Smooth muscle cell (in vitro differentiated cells): ENCODE measurements around the gene PYDC2. TPM values are rescaled to one million over a fixed set of nuclear protein-coding genes. Genes with fewer than 3 reads are reported as not detected.

ENCODE experiments used
- DNase-seq: peaks from one replicate; lab custom pipeline; 2025; ENCODE audit not compliant: unreplicated experiment; lab: John Stamatoyannopoulos, UW
- H2AFZ ChIP-seq: fragments of 200-600 bp; sonication (generic); 2 replicates; pipeline ENCODE4 v1.6.0; 2016; ENCODE audit warnings: antibody characterized with exemption, low read depth, mild to moderate bottlenecking
- H3F3A ChIP-seq: fragments of 200-600 bp; sonication (generic); 2 replicates; pipeline ENCODE4 v1.6.0; 2017; ENCODE audit warnings: antibody characterized with exemption, low read depth
- H3K27ac ChIP-seq: fragments of 200-600 bp; sonication (generic); 2 replicates; pipeline ENCODE4 v1.5.1; 2016; ENCODE audit warnings: low read depth, mild to moderate bottlenecking
- H3K27me3 ChIP-seq: fragments of 200-600 bp; sonication (generic); 2 replicates; pipeline ENCODE4 v1.6.1; 2016; ENCODE audit warnings: low read depth, mild to moderate bottlenecking
- H3K36me3 ChIP-seq: fragments of 200-600 bp; sonication (generic); 2 replicates; pipeline ENCODE4 v1.5.1; 2016; ENCODE audit warnings: low read depth
- H3K4me1 ChIP-seq: fragments of 200-600 bp; sonication (generic); 2 replicates; pipeline ENCODE4 v1.5.1; 2016; ENCODE audit warnings: low read depth
- H3K4me2 ChIP-seq: fragments of 200-600 bp; sonication (generic); 2 replicates; pipeline ENCODE4 v1.6.0; 2016; ENCODE audit warnings: mild to moderate bottlenecking
- H3K4me3 ChIP-seq: fragments of 200-600 bp; sonication (generic); 2 replicates; pipeline ENCODE4 v1.5.1; 2016; ENCODE audit warnings: mild to moderate bottlenecking
- H3K79me2 ChIP-seq: fragments of 200-600 bp; sonication (generic); 2 replicates; pipeline ENCODE4 v1.6.0; 2016; ENCODE audit warnings: low read depth, mild to moderate bottlenecking
- H3K9ac ChIP-seq: fragments of 200-600 bp; sonication (generic); 2 replicates; pipeline ENCODE4 v1.6.0; 2016; ENCODE audit warnings: low read depth
- H3K9me3 ChIP-seq: fragments of 200-600 bp; sonication (generic); replicated peaks from 2 replicates; pipeline ENCODE4 v1.5.1; 2016; ENCODE audit warnings: low read depth
- H4K20me1 ChIP-seq: fragments of 200-600 bp; sonication (generic); 2 replicates; pipeline ENCODE4 v1.6.0; 2016; ENCODE audit warnings: low read depth
- WGBS: methylation state at CpG from one replicate; pipeline ENCODE4 v1.1.7; 2016; ENCODE audit warnings: low lambda C conversion rate; 5-methylcytosine and 5-hydroxymethylcytosine counted together
- polyA plus RNA-seq: library from polyadenylated mRNA; unstranded; fragments of >200 nt; fragmentation: Nextera tagmentation; extraction: Ambion mirVana; gene quantifications from 2 replicates; pipeline ENCODE4 v1.2.1, GENCODE V29; 2016
- total RNA-seq: library from RNA; depleted of rRNA; stranded (reverse); fragments of >200 nt; gene quantifications from 2 replicates; pipeline ENCODE4 v1.2.3, GENCODE V29; 2014
- TF ChIP-seq, protein P1 (sequence below): fragments of 200-600 bp; sonication (generic); IDR thresholded peaks from 2 replicates; pipeline ENCODE4 v1.5.1; 2017; ENCODE audit warnings: borderline replicate concordance, mild to moderate bottlenecking, antibody characterized with exemption; ENCODE audit not compliant: insufficient read depth, poor library complexity, severe bottlenecking

Gene PYDC2
- total and polyA plus RNA-seq, 2 experiments from 2014 or later = not detected

DNA sequence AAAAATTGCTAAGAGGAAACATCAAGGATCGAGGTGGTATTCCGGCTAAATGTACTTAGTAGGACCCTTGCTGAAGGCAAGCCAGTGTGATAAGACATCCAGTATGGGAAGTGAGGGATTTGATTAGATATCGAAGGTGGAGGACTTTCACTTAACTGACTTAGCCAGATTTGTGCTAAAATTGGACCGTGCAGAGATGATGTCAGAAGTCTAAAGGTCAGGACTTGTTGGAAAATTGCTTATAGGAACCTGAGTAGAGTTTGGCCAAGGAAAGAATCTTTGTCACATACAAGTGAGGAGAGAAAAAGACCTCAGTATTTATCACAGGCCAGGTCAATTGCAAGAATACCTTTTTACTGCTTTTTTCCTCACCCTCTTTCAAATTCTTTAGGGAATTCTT lies 30.9 kb upstream of the PYDC2 start:
- Histone ChIP-seq H2AFZ (no peak overlapping the region), H3K4me1 (no peaks in the 10 kb centered on the region), H3K4me3 (no peak overlapping the region), H3K27me3 (no peaks in the 10 kb centered on the region), H3K4me2 (no peak overlapping the region), H3K27ac (no peak overlapping the region), H3K79me2 (no peaks in the 10 kb centered on the region), H3K9ac (no peak overlapping the region), H3F3A (no peaks in the 10 kb centered on the region), H3K9me3 (no peaks in the 10 kb centered on the region), H4K20me1 (no peaks in the 10 kb centered on the region), H3K36me3 (no peaks in the 10 kb centered on the region)
- WGBS = 78% methylated on average over 4 of the region's 4 CpGs
- TF ChIP-seq, protein P1, sequence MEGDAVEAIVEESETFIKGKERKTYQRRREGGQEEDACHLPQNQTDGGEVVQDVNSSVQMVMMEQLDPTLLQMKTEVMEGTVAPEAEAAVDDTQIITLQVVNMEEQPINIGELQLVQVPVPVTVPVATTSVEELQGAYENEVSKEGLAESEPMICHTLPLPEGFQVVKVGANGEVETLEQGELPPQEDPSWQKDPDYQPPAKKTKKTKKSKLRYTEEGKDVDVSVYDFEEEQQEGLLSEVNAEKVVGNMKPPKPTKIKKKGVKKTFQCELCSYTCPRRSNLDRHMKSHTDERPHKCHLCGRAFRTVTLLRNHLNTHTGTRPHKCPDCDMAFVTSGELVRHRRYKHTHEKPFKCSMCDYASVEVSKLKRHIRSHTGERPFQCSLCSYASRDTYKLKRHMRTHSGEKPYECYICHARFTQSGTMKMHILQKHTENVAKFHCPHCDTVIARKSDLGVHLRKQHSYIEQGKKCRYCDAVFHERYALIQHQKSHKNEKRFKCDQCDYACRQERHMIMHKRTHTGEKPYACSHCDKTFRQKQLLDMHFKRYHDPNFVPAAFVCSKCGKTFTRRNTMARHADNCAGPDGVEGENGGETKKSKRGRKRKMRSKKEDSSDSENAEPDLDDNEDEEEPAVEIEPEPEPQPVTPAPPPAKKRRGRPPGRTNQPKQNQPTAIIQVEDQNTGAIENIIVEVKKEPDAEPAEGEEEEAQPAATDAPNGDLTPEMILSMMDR = no peak
- DNase-seq = no peak

DNA sequence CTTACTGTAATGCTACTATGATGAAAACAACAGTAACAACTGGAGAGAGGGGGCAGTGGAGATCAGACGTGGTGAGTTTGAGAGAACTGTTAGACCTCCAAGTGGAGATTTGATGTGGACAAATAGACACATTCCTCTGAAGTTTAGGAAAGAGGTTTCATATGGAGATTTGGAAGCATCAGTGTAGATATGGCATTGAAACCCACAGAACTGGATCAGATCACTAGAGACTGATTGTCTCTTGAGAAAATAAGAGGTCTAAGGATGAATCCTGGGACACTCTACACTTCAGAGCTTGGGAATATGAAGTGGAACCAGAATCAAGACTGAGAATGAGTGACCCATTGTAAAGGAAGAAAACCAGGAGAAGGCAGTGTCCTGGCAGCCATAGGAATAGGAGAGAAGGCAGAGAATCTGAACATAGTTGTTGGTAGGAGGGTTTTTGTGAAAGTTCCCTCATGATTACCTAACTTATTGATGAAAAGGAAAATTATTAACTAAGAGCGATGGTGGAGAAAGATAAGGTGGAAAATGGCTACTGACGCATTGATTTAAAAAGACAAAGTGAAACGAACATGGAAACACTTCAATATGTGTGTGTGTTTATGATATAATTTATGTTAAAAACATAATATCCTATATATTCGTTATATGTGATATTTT lies 29.7 kb upstream of the PYDC2 start:
- DNase-seq = no peak
- H2AFZ ChIP-seq = no peak overlapping the region
- H3K4me1 ChIP-seq = no peaks in the 10 kb centered on the region
- H3K27me3 ChIP-seq = no peaks in the 10 kb centered on the region
- no peak overlapping the region for H3K27ac ChIP-seq
- no peaks in the 10 kb centered on the region for H4K20me1 ChIP-seq
- no peak overlapping the region for H3K9ac ChIP-seq
- TF ChIP-seq, protein P1 = no peak
- no peaks in the 10 kb centered on the region for H3K36me3 ChIP-seq
- H3F3A ChIP-seq = no peaks in the 10 kb centered on the region
- no peak overlapping the region for H3K4me2 ChIP-seq
- H3K79me2 ChIP-seq = no peaks in the 10 kb centered on the region
- 91% methylated on average over 5 of the region's 5 CpGs for WGBS
- H3K9me3 ChIP-seq = no peaks in the 10 kb centered on the region
- H3K4me3 ChIP-seq = no peak overlapping the region

DNA sequence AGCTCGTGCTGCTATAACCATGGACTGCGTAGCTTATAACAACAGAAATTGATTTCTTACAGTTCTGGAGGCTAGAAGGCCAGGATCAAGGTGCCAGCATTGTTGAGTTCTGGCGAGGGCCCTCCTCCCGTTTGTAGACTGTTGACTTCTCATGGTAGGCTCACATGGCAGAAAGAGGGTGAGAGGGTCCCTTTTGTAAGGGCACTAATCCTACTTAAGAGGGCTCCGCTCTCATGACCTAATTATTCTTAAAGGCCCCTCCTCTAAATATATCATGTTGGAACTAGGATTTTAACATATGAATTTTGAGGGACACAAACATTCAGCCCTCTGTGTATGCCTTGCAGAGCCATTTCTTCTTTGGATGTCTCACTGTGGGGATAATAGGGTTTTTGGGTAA lies 28.8 kb upstream of the PYDC2 start:
- WGBS = 97% methylated on average over 5 of the region's 5 CpGs
- no peak for DNase-seq
- TF ChIP-seq, protein P1 = no peak

DNA sequence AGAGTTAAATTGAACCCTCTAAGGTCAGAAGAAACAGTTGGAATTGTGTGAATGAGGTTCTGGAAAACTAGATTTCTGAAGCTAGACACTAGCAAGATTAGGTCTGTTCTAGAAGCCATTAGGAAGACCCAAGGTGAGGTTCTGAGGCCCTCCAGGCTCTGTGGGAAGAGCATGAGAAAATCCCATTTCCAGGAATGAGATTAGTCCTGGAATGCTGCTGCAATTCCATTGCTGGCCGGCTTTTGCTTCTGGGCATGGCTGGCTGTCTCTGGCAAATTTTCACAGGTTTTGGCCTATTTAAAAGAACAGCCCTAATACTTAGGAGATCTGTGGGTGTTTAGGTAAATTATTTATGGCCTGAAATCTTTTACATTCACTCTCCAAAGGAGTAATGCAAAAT lies 26.9 kb upstream of the PYDC2 start:
- Histone ChIP-seq H3K27me3 (no peaks in the 10 kb centered on the region), H3K4me3 (no peak overlapping the region), H3F3A (no peaks in the 10 kb centered on the region), H4K20me1 (no peaks in the 10 kb centered on the region), H3K9me3 (no peaks in the 10 kb centered on the region), H3K79me2 (no peaks in the 10 kb centered on the region), H3K27ac (no peak overlapping the region), H3K9ac (no peak overlapping the region), H2AFZ (no peak overlapping the region), H3K4me1 (no peaks in the 10 kb centered on the region), H3K4me2 (no peak overlapping the region), H3K36me3 (no peaks in the 10 kb centered on the region)
- 18% methylated on average over 1 of the region's 1 CpG for WGBS
- DNase-seq = no peak
- TF ChIP-seq, protein P1 = no peak

More for the DNA sequence above, 28.8 kb upstream of the PYDC2 start:
- H3K79me2 ChIP-seq = no peaks in the 10 kb centered on the region
- H3K27ac ChIP-seq = no peak overlapping the region
- no peak overlapping the region for H3K4me3 ChIP-seq
- H3K9ac ChIP-seq = no peak overlapping the region
- H3K4me1 ChIP-seq = no peaks in the 10 kb centered on the region
- no peaks in the 10 kb centered on the region for H3K9me3 ChIP-seq
- no peaks in the 10 kb centered on the region for H3K27me3 ChIP-seq
- H3K36me3 ChIP-seq = no peaks in the 10 kb centered on the region
- H3F3A ChIP-seq = no peaks in the 10 kb centered on the region
- no peak overlapping the region for H3K4me2 ChIP-seq
- H2AFZ ChIP-seq = no peak overlapping the region
- H4K20me1 ChIP-seq = no peaks in the 10 kb centered on the region
